ENCODE data around the gene P4HA3.
A peak's percentile ranks its signal among the peaks of the same experiment; 100 is the strongest.

The P4HA3 gene

DNA sequence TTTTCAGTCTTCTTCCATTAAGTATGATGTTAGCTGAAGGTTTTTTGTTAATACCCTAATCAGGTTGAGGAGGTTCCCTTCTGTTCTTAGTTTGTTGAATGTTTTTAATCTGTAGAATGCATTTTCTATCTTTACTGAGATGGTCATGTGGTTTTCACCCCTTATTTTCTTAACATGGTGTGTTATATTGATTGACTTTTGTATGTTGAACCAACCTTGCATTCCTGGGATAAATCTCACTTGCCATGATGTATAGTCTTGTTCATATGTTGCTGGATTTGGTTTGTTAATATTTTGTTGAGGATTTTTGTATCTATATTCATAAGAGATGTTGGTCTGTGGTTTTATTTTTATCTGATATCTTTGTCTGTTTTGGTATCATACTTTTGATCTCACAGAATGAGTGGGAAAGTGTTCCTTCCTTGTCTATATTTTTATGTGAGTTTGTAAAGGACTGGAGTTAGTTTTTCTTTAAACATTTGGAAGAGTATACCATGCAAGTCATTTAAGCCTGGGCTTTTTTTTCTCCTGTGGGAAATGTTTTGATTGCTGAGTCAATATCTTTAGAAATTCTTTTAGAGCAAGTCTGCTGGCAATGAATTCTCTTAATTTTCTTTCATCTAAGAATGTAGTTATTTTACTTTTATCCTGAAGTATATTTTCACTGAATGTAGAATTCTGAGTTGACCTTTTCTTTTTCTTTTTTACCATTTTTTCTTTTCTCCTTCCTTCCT, 5.5 kb upstream of the P4HA3 start:
- Histone ChIP-seq H3K4me1 (ENCODE audit: control insufficient read depth, insufficient read depth, low read length) (no peaks in the 10 kb centered on the region), H3K27me3 (ENCODE audit: control insufficient read depth, insufficient read depth, low read length) (peaks cover 16% of the 10 kb centered on the region), H3K9ac (ENCODE audit: low read depth, low read length) (no peak overlapping the region), H3K36me3 (ENCODE audit: control insufficient read depth, insufficient read depth, low read length) (no peaks in the 10 kb centered on the region), H3K9me3 (ENCODE audit: control insufficient read depth, insufficient read depth, low read length) (no peaks in the 10 kb centered on the region; the same call in 1 of the 2 replicates), H3K27ac (ENCODE audit: low read depth, low read length) (no peak overlapping the region), H3K4me3 (ENCODE audit: low read depth, low read length) (no peak overlapping the region)

DNA sequence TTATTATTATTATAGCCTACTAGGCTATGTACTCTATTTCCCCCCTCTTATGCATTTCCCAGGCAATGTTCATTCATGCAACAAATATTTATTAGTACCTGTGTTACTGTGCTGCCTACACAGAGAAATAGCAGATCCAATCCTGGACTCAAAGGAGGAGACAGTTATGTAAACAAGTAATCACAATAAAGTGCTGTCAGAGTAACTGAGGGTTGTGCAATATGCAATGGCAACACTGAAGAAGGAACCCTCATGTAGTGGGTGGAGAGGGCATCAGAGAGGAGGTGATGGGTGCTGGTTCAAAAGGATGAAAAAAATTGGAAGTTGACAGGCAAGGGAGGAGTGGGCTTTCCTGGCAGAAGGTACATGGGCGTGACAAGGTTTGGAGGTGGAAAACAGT, 886 bp upstream of the P4HA3 start:
- H3K27ac ChIP-seq (ENCODE audit: low read depth, low read length): no peak overlapping the region
- H3K9ac ChIP-seq (ENCODE audit: low read depth, low read length): no peak overlapping the region
- no peaks in the 10 kb centered on the region; the same call in 1 of the 2 replicates for H3K9me3 ChIP-seq (ENCODE audit: control insufficient read depth, insufficient read depth, low read length)
- peaks cover 41% of the 10 kb centered on the region for H3K27me3 ChIP-seq (ENCODE audit: control insufficient read depth, insufficient read depth, low read length)
- H3K4me3 ChIP-seq (ENCODE audit: low read depth, low read length): no peak overlapping the region
- no peaks in the 10 kb centered on the region for H3K4me1 ChIP-seq (ENCODE audit: control insufficient read depth, insufficient read depth, low read length)
- no peaks in the 10 kb centered on the region for H3K36me3 ChIP-seq (ENCODE audit: control insufficient read depth, insufficient read depth, low read length)

DNA sequence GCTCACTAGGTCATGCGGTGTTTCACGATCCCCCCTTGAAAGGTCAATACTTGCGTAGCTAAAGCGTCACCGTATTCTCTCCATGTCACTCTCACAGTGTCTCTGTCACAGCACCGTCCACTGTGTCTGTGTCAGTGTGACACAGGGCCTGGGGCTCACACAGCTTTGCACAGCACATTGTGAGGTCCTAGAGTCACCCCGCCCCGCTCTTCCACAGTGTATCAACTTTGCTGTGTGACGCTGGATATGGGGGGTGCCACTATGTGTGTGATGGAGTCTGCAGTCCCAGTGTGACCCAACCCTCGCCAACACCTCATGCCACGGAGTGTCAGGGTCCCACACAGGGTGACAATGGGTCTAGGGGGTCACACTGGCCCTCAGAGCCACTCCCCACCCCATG, 583 bp downstream of the P4HA3 start:
- H3K9ac ChIP-seq (ENCODE audit: low read depth, low read length): no peak overlapping the region
- peak overlapping the region; percentile 58 for H3K4me3 ChIP-seq (ENCODE audit: low read depth, low read length)
- no peak overlapping the region for H3K27ac ChIP-seq (ENCODE audit: low read depth, low read length)

DNA sequence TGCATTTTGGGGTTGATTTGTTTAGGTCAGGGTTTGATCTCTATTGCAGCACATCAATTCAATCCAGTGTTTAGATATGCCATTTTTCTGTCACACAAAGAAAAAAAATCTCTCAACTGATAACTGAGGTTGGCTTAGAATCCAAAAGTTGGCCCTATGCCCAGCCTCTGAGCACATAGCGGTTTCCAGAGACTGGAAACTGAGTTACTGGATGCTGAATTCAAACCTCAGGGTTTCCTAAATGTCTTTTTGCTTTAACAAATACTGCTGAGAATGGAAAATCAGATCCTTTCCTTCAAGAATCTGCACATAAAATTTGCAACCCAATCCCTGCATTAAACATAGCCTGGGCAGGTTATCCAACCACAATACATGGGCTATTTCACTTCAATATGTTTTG, 4.0 kb downstream of the P4HA3 start:
- H3K9me3 ChIP-seq (ENCODE audit: control insufficient read depth, insufficient read depth, low read length): no peaks in the 10 kb centered on the region
- H3K36me3 ChIP-seq (ENCODE audit: control insufficient read depth, insufficient read depth, low read length): no peaks in the 10 kb centered on the region
- H3K4me1 ChIP-seq (ENCODE audit: control insufficient read depth, insufficient read depth, low read length): no peaks in the 10 kb centered on the region

More for the DNA sequence above, 583 bp downstream of the P4HA3 start:
- Histone ChIP-seq H3K27me3 (ENCODE audit: control insufficient read depth, insufficient read depth, low read length) (peaks cover 41% of the 10 kb centered on the region), H3K36me3 (ENCODE audit: control insufficient read depth, insufficient read depth, low read length) (no peaks in the 10 kb centered on the region), H3K4me1 (ENCODE audit: control insufficient read depth, insufficient read depth, low read length) (no peaks in the 10 kb centered on the region), H3K9me3 (ENCODE audit: control insufficient read depth, insufficient read depth, low read length) (no peaks in the 10 kb centered on the region)

DNA sequence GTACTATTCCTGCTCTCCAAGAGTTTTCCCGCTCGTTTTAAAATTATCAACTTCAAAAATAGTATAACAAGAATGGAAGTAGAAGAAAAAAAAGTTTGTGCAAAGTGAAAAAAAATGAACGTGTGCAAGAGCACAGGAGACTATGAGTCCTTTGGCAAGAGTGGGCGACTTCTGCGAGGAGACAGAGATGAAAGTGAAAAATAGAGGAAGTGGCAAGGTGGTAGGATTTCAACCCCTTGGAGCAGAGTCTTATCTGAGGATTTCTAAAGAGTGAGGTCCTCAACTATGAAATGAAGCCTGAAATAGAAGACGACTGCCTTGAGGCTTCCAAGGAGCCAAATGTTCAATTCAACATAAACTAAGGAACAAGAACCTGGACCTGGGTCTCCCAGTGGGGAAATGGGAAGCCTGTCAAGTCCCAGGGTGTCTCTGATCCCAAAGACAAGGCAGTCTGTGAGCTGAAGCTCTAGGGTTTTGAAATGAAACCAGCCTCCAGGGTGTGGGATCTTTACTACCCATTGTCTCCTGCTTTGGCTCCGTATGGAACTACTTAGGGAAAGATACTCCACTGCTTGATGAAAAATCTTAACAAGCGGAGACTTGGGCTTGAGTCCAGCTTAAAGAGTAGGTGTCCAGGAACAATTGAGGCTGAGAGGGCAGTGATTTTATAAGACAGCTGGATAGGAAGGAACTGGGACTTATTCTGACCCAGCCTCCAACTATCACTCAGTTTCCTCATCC, 4.8 kb downstream of the P4HA3 start:
- Histone ChIP-seq H3K27me3 (ENCODE audit: control insufficient read depth, insufficient read depth, low read length) (peaks cover 22% of the 10 kb centered on the region), H3K4me3 (ENCODE audit: low read depth, low read length) (no peak overlapping the region), H3K4me1 (ENCODE audit: control insufficient read depth, insufficient read depth, low read length) (no peaks in the 10 kb centered on the region), H3K27ac (ENCODE audit: low read depth, low read length) (no peak overlapping the region), H3K9ac (ENCODE audit: low read depth, low read length) (no peak overlapping the region), H3K36me3 (ENCODE audit: control insufficient read depth, insufficient read depth, low read length) (no peaks in the 10 kb centered on the region), H3K9me3 (ENCODE audit: control insufficient read depth, insufficient read depth, low read length) (no peaks in the 10 kb centered on the region)

More for the DNA sequence above, 4.0 kb downstream of the P4HA3 start:
- H3K9ac ChIP-seq (ENCODE audit: low read depth, low read length): no peak overlapping the region
- no peak overlapping the region for H3K4me3 ChIP-seq (ENCODE audit: low read depth, low read length)
- H3K27me3 ChIP-seq (ENCODE audit: control insufficient read depth, insufficient read depth, low read length): peaks cover 30% of the 10 kb centered on the region
- no peak overlapping the region for H3K27ac ChIP-seq (ENCODE audit: low read depth, low read length)

DNA sequence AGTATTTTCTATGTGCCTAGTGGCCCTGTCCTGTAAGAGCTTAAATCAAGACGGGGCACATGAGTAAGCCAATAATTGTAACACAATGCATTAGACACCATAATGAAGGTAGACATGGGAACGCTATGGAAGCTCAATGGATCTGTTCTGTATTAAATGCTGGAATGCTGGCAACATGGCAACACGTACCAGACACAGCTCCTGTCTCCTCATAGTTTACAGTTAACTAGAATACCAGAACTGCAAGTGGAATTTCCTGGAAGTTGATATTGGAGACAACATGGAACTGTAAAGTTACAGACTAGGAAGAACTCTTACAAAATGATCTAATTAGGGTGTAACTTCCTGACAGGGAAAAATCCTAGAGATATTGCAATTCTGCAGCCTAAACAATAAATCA, 12.4 kb downstream of the P4HA3 start:
- Histone ChIP-seq H3K27me3 (ENCODE audit: control insufficient read depth, insufficient read depth, low read length) (no peaks in the 10 kb centered on the region), H3K4me1 (ENCODE audit: control insufficient read depth, insufficient read depth, low read length) (no peaks in the 10 kb centered on the region), H3K36me3 (ENCODE audit: control insufficient read depth, insufficient read depth, low read length) (no peaks in the 10 kb centered on the region), H3K9ac (ENCODE audit: low read depth, low read length) (no peak overlapping the region), H3K4me3 (ENCODE audit: low read depth, low read length) (no peak overlapping the region), H3K27ac (ENCODE audit: low read depth, low read length) (no peak overlapping the region), H3K9me3 (ENCODE audit: control insufficient read depth, insufficient read depth, low read length) (0 out of 2 replicates have a peak, but pooled peaks cover 2% of the 10 kb centered on the region)

DNA sequence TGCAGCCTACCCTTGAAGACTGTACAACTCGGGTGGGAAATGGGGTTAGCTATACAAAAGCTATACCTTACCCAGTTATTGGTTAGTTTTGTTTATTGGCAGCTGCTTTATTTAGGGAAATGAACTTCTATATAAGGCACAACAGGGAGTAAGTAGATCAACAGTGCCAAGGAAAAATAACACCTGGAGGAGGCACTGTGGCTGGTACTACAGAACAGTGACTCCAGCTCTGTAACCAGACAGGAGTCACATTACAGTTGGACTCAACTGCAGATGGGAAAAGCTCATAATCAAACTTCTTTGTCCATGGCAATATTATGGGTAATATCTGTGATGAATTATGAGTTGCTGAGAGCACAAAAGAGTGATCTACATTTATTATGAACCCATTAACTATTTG, 14.0 kb downstream of the P4HA3 start:
- Histone ChIP-seq H3K9ac (ENCODE audit: low read depth, low read length) (no peak overlapping the region), H3K27ac (ENCODE audit: low read depth, low read length) (no peak overlapping the region), H3K9me3 (ENCODE audit: control insufficient read depth, insufficient read depth, low read length) (0 out of 2 replicates have a peak, but pooled peaks cover 2% of the 10 kb centered on the region), H3K36me3 (ENCODE audit: control insufficient read depth, insufficient read depth, low read length) (no peaks in the 10 kb centered on the region), H3K4me1 (ENCODE audit: control insufficient read depth, insufficient read depth, low read length) (no peaks in the 10 kb centered on the region), H3K27me3 (ENCODE audit: control insufficient read depth, insufficient read depth, low read length) (no peaks in the 10 kb centered on the region), H3K4me3 (ENCODE audit: low read depth, low read length) (no peak overlapping the region)

DNA sequence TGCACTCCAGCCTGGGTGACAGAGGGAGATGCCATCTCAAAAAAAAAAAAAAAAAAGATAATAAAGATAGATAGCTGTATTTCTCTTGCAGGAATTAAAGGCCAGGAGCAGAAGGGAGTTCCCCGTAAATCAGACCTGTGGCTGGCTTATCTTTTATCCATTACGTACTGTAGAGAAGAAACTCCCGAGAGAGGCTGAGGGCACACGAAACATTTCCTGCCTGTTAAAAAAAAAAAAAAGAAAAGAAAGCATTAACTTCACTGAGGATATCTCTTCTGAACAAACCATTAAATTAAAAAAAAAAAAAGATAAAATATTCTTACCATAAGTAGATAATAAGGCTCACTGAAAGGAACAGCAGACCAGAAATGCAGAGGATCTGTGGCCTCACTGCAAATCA, 22.5 kb downstream of the P4HA3 start:
- Histone ChIP-seq H3K4me1 (ENCODE audit: control insufficient read depth, insufficient read depth, low read length) (no peaks in the 10 kb centered on the region), H3K36me3 (ENCODE audit: control insufficient read depth, insufficient read depth, low read length) (no peaks in the 10 kb centered on the region), H3K9ac (ENCODE audit: low read depth, low read length) (no peak overlapping the region), H3K27ac (ENCODE audit: low read depth, low read length) (no peak overlapping the region), H3K27me3 (ENCODE audit: control insufficient read depth, insufficient read depth, low read length) (no peaks in the 10 kb centered on the region), H3K4me3 (ENCODE audit: low read depth, low read length) (no peak overlapping the region), H3K9me3 (ENCODE audit: control insufficient read depth, insufficient read depth, low read length) (no peaks in the 10 kb centered on the region)

DNA sequence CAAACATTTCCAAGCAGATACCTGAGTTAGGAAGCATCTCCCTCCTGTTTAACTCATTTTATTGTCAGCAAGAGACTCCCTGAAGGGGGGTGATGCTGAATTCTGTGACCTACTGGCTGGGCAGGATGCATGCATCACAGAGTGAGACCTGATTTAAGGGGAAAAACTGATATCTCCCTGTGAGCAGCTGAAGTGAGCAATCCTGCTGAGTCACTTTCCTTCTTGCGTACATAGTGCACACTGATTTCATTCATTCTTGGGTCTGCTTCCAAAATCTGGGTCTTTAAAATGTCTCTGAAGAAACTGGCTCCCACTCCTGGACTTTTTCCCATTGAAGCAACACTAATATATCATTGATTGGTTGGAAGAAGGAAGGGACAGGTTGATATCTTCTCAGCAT, 23.3 kb downstream of the P4HA3 start:
- H3K9ac ChIP-seq (ENCODE audit: low read depth, low read length): no peak overlapping the region
- H3K27me3 ChIP-seq (ENCODE audit: control insufficient read depth, insufficient read depth, low read length): no peaks in the 10 kb centered on the region
- no peaks in the 10 kb centered on the region for H3K4me1 ChIP-seq (ENCODE audit: control insufficient read depth, insufficient read depth, low read length)
- H3K27ac ChIP-seq (ENCODE audit: low read depth, low read length): no peak overlapping the region
- H3K9me3 ChIP-seq (ENCODE audit: control insufficient read depth, insufficient read depth, low read length): no peaks in the 10 kb centered on the region
- H3K36me3 ChIP-seq (ENCODE audit: control insufficient read depth, insufficient read depth, low read length): no peaks in the 10 kb centered on the region
- H3K4me3 ChIP-seq (ENCODE audit: low read depth, low read length): no peak overlapping the region

DNA sequence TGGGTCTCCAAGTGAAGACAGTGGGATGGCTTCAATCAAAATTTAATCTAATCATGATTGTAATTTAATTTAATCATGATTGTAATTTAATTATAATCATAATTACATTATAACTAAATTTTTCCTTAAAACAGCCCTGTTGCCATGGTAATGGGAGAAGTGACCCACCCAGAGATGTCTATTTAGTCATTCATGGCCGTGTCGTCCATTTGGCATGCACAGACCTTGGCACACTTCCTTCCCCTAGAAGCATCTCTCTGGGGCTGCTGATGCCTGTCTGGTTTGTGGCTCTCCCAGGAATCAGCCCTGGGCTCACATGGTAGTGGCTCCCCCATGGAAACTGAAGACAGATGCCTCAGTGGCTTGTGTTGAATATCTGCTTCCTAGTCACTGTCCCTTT, 27.0 kb downstream of the P4HA3 start:
- Histone ChIP-seq H3K9me3 (ENCODE audit: control insufficient read depth, insufficient read depth, low read length) (no peaks in the 10 kb centered on the region), H3K27ac (ENCODE audit: low read depth, low read length) (no peak overlapping the region), H3K4me3 (ENCODE audit: low read depth, low read length) (no peak overlapping the region), H3K4me1 (ENCODE audit: control insufficient read depth, insufficient read depth, low read length) (no peaks in the 10 kb centered on the region), H3K27me3 (ENCODE audit: control insufficient read depth, insufficient read depth, low read length) (no peaks in the 10 kb centered on the region), H3K36me3 (ENCODE audit: control insufficient read depth, insufficient read depth, low read length) (no peaks in the 10 kb centered on the region), H3K9ac (ENCODE audit: low read depth, low read length) (no peak overlapping the region)

DNA sequence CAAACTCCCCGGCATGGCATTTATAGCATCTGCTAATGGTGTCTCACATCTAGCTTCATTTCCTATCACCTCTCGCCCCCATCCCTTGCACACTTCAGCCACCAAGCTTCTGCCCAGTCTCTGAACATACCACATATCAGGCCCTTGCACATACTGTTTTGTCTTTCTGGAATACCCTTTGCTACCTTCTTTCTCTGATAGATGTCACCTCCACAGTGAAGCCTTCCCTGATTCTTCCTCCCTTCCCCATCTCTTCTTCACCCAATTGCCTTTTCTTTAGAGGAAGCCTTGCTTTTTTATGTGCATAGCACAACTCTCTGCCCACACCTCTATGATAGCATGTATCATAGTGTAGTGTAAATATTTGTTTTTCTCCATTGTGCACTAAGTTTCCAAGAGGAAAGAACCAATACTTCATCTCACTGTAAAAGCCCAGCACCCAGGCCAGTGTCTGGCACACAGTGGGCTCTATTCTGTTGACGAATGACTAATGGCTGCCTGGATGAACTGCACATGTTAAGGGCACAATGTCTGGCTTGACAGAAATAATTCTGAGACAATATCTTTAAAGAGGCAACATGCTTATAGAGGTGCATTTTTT, 27.8 kb downstream of the P4HA3 start:
- no peak overlapping the region for H3K4me3 ChIP-seq (ENCODE audit: low read depth, low read length)
- no peaks in the 10 kb centered on the region for H3K4me1 ChIP-seq (ENCODE audit: control insufficient read depth, insufficient read depth, low read length)
- H3K27ac ChIP-seq (ENCODE audit: low read depth, low read length): no peak overlapping the region
- no peaks in the 10 kb centered on the region for H3K36me3 ChIP-seq (ENCODE audit: control insufficient read depth, insufficient read depth, low read length)
- no peak overlapping the region for H3K9ac ChIP-seq (ENCODE audit: low read depth, low read length)
- H3K27me3 ChIP-seq (ENCODE audit: control insufficient read depth, insufficient read depth, low read length): no peaks in the 10 kb centered on the region
- H3K9me3 ChIP-seq (ENCODE audit: control insufficient read depth, insufficient read depth, low read length): no peaks in the 10 kb centered on the region
